Measurements from ENCODE around the gene TCF7L2. TPM values are rescaled to one million over a fixed set of nuclear protein-coding genes. Genes with fewer than 3 reads are reported as not detected.

TCF7L2 gene
- polyA plus RNA-seq, 1 experiment: 6.3 TPM

- POLR2A ChIA-PET: no interaction called here
- H3K27ac ChIP-seq (ENCODE audit: low read depth, low read length): no peak overlapping the region
- peak; percentile 11 for DNase-seq (ENCODE audit: low read depth, low spot score)
Observed at GRCh38 chr10:113199459-113199858, 249.4 kb downstream of the TCF7L2 start.

DNA sequence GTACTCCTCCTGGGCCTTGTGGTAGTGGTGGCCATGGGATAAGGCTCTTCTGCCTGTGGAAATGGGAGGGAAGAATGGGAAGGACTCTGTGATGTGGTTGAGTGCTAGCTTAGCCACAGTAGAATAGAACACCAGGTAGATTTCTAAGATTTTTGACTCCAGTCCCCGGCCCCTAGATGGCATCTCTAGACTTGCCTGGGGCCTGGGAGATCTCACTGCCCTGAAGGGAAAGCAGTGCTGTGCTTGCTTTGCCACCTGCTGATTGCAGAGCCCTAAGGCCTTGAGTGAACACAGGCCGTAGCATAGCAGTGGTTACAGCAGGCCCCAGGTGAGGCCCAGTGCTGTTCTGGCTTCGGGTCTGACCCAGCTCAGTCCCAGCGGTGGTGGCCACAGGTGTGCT is 252.0 kb downstream of the TCF7L2 start:
- no peaks in the 10 kb centered on the region for H3K27me3 ChIP-seq (ENCODE audit: control insufficient read depth, insufficient read depth, low read length)
- H3K4me3 ChIP-seq (ENCODE audit: low read depth, low read length): no peak overlapping the region
- no peak for TF ChIP-seq CTCF (IDR thresholded peaks at IDR 0.05; ENCODE audit: low read depth, low read length)
- CTCF ChIA-PET: no interaction called here
- POLR2A ChIA-PET: no interaction called here
- no peak overlapping the region for H3K27ac ChIP-seq (ENCODE audit: low read depth, low read length)
- DNase-seq (ENCODE audit: low read depth, low spot score): no peak
- no peaks in the 10 kb centered on the region for H3K9me3 ChIP-seq (ENCODE audit: control insufficient read depth, insufficient read depth, low read length)

More at GRCh38 chr10:113199459-113199858, 249.4 kb downstream of the TCF7L2 start:
- Histone ChIP-seq H3K27me3 (ENCODE audit: control insufficient read depth, insufficient read depth, low read length) (no peaks in the 10 kb centered on the region), H3K9me3 (ENCODE audit: control insufficient read depth, insufficient read depth, low read length) (no peaks in the 10 kb centered on the region), H3K4me3 (ENCODE audit: low read depth, low read length) (no peak overlapping the region)
- CTCF ChIA-PET: no interaction called here
- TF ChIP-seq CTCF (IDR thresholded peaks at IDR 0.05; ENCODE audit: low read depth, low read length): no peak

- no peak overlapping the region for H3K4me3 ChIP-seq (ENCODE audit: low read depth, low read length)
- H3K9me3 ChIP-seq (ENCODE audit: control insufficient read depth, insufficient read depth, low read length): no peaks in the 10 kb centered on the region
- no peak for TF ChIP-seq CTCF (IDR thresholded peaks at IDR 0.05; ENCODE audit: low read depth, low read length)
- H3K27ac ChIP-seq (ENCODE audit: low read depth, low read length): no peak overlapping the region
- POLR2A ChIA-PET: no interaction called here
- peaks cover 2% of the 10 kb centered on the region for H3K27me3 ChIP-seq (ENCODE audit: control insufficient read depth, insufficient read depth, low read length)
- DNase-seq (ENCODE audit: low read depth, low spot score): no peak
- CTCF ChIA-PET: no interaction called here
Observed at GRCh38 chr10:113207924-113208323, 257.9 kb downstream of the TCF7L2 start.

GRCh38 chr10:113213035-113213434 is 263.0 kb downstream of the TCF7L2 start:
- Histone ChIP-seq H3K9me3 (ENCODE audit: control insufficient read depth, insufficient read depth, low read length) (no peaks in the 10 kb centered on the region), H3K27me3 (ENCODE audit: control insufficient read depth, insufficient read depth, low read length) (peaks cover 2% of the 10 kb centered on the region), H3K27ac (ENCODE audit: low read depth, low read length) (no peak overlapping the region), H3K4me3 (ENCODE audit: low read depth, low read length) (no peak overlapping the region)
- DNase-seq (ENCODE audit: low read depth, low spot score): no peak
- CTCF ChIA-PET: no interaction called here
- TF ChIP-seq CTCF (IDR thresholded peaks at IDR 0.05; ENCODE audit: low read depth, low read length): no peak
- POLR2A ChIA-PET: no interaction called here

- Histone ChIP-seq H3K27me3 (ENCODE audit: control insufficient read depth, insufficient read depth, low read length) (peaks cover 2% of the 10 kb centered on the region), H3K4me3 (ENCODE audit: low read depth, low read length) (no peak overlapping the region), H3K9me3 (ENCODE audit: control insufficient read depth, insufficient read depth, low read length) (no peaks in the 10 kb centered on the region), H3K27ac (ENCODE audit: low read depth, low read length) (no peak overlapping the region)
- CTCF ChIA-PET: no interaction called here
- no peak for DNase-seq (ENCODE audit: low read depth, low spot score)
- POLR2A ChIA-PET: no interaction called here
- no peak for TF ChIP-seq CTCF (IDR thresholded peaks at IDR 0.05; ENCODE audit: low read depth, low read length)
Observed at GRCh38 chr10:113214331-113214730, 264.3 kb downstream of the TCF7L2 start.
